Mesothelial cell of epicardium (in vitro differentiated cells): ENCODE measurements around the gene KDM4C. TPM values are rescaled to one million over a fixed set of nuclear protein-coding genes. Genes with fewer than 3 reads are reported as not detected.

Source experiments
- DNase-seq, 2 experiments: peaks; one replicate each; pipeline ENCODE4 v3.0.0; 2021; ENCODE audit warnings: low spot score in 2 of 2; ENCODE audit not compliant: unreplicated experiment in 2 of 2
- H3K27ac Mint-ChIP-seq: 2 replicates; pipeline ENCODE4 v1.8.0; 2021; ENCODE audit warnings: mixed read lengths
- H3K27me3 Mint-ChIP-seq: 2 replicates; pipeline ENCODE4 v1.8.0; 2021; ENCODE audit warnings: low read depth, mixed read lengths
- H3K36me3 Mint-ChIP-seq: 2 replicates; pipeline ENCODE4 v1.8.0; 2021; ENCODE audit warnings: mixed read lengths
- H3K4me1 Mint-ChIP-seq: 2 replicates; pipeline ENCODE4 v1.8.0; 2021; ENCODE audit warnings: mixed read lengths
- H3K4me3 Mint-ChIP-seq: 2 replicates; pipeline ENCODE4 v1.8.0; 2021; ENCODE audit warnings: mild to moderate bottlenecking, moderate library complexity, mixed read lengths
- H3K9me3 Mint-ChIP-seq: 2 replicates; pipeline ENCODE4 v1.8.0; 2021; ENCODE audit warnings: mixed read lengths
- total RNA-seq: library from RNA; stranded (reverse); gene quantifications from 3 replicates; pipeline ENCODE4 v1.2.1, GENCODE V29; 2021
- TF ChIP-seq, protein P1 (sequence below): fragments of 200-600 bp; sonication (generic); IDR thresholded peaks from one replicate; pipeline ENCODE4 v1.5.0; 2021; ENCODE audit warnings: antibody characterized with exemption; ENCODE audit not compliant: unreplicated experiment

KDM4C gene
- total RNA-seq, 1 donor from 2014 or later = 25.4 TPM

DNA sequence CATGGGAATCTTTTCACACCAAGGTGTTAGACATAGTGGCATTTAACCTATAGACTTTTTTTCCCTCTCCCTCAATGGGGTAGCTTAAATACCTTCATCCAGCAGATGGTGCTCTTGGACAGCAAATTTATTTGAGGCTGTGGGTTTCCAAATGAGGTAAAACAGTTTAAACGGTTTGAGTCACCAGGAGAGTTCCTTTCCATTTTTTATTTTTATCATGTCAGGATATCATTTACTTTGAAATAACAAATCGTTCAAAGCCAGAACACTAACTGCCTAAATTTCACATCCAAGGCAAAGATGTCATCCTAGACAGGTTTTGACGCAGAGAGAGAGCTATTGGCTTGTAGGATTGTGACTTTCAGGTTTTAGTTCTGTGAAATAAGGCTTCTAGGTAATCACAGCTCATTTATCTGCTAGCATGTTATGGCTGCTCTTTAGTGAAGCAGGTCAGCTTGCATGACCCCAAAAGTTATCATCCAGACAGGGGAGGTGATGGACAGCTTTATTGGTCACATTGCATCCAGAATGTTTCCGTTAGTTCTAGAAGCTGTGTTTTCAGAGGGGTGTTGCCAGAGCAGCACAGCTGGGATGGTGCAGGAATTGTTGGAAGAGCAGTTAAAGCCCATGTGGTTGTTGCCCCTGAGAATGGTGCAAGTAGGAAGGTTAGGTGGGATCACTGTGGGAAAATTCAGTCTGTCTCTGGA, 69.8 kb downstream of the KDM4C start:
- Mint-ChIP-seq H3K27ac (no peak overlapping the region), H3K4me3 (no peak overlapping the region), H3K27me3 (no peaks in the 10 kb centered on the region), H3K36me3 (peaks cover 10% of the 10 kb centered on the region), H3K4me1 (peaks cover 16% of the 10 kb centered on the region), H3K9me3 (no peaks in the 10 kb centered on the region)
- TF ChIP-seq, protein P1, sequence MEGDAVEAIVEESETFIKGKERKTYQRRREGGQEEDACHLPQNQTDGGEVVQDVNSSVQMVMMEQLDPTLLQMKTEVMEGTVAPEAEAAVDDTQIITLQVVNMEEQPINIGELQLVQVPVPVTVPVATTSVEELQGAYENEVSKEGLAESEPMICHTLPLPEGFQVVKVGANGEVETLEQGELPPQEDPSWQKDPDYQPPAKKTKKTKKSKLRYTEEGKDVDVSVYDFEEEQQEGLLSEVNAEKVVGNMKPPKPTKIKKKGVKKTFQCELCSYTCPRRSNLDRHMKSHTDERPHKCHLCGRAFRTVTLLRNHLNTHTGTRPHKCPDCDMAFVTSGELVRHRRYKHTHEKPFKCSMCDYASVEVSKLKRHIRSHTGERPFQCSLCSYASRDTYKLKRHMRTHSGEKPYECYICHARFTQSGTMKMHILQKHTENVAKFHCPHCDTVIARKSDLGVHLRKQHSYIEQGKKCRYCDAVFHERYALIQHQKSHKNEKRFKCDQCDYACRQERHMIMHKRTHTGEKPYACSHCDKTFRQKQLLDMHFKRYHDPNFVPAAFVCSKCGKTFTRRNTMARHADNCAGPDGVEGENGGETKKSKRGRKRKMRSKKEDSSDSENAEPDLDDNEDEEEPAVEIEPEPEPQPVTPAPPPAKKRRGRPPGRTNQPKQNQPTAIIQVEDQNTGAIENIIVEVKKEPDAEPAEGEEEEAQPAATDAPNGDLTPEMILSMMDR = peak; percentile 68
- DNase-seq = peak in 1 of 2 experiments; percentile 61

DNA sequence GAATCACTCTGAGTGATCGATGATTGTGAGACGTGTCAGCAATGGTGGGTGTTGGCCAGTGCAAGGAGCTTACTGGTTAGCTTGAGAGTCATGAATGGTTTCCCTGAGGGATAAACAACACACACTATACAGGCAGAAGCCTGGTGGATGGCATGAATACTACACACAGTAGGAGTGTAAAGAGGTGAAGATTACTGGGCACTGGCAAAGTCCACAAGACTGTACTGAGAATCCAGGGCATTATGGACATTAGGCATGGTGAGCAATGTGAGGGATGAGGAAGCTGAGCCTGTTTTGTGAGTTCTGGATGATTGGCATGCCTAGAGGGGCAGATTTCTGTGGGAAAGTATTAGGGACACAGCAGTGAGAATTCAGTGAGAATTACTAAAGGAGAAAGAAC, 71.3 kb downstream of the KDM4C start:
- H3K9me3 Mint-ChIP-seq = no peaks in the 10 kb centered on the region
- no peak overlapping the region for H3K4me3 Mint-ChIP-seq
- peaks cover 3% of the 10 kb centered on the region for H3K36me3 Mint-ChIP-seq
- no peak for DNase-seq
- TF ChIP-seq, protein P1 = peak; percentile 14
- H3K4me1 Mint-ChIP-seq = peaks cover 16% of the 10 kb centered on the region
- no peaks in the 10 kb centered on the region for H3K27me3 Mint-ChIP-seq
- no peak overlapping the region for H3K27ac Mint-ChIP-seq

DNA sequence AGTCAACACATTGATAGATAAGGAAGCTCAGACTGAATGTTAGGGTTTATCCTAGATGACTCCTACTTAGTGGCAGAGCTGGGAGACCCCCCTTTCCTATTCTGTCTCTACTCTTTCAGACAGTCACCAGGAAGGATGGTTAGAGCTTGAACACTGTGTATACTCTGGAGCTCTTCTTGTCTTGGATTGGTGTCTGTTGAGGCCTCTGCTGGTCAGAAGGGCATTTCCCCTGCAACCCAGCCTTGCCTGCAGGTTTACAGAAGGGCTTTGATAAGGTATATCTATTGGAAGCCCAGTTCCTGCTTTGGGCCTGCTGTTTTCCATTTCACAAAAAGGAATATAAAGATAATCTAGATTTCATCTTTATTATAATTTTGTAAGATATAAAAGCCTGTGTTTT, 71.8 kb downstream of the KDM4C start:
- Mint-ChIP-seq H3K9me3 (no peaks in the 10 kb centered on the region), H3K27ac (no peak overlapping the region)
- DNase-seq = no peak

DNA sequence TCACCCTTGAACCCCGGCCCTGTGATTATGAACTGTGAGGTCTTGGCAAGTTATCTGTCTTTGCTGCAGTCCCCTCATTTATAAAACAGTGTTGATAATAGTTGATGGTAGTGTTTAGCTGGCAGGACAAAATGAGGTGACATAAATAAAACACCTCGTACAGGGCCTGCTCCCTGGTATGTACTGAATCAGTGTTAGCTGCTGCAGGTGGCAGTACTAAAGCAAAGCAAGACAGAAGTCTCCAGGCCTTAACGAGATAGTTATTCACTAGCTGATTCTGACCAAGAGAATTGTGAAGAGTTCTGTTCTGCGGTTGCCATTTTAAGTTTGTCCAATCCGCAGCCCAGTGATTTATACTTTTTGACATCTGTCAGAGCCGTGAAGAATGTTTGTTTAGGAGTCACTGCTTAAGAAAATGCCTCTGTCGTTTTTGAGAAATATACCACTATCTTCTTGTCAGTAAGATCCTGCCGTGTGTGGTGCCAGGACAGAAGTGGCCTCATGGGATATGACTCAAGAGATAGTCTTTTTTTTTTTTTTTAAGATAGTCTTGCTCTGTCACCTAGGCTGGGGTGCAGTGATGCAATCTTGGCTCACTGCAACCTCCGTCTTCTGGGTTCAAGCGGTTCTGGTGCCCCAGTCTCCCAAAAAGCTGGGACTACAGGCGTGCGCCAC, 75.9 kb downstream of the KDM4C start:
- H3K27me3 Mint-ChIP-seq = no peaks in the 10 kb centered on the region
- H3K36me3 Mint-ChIP-seq = peaks cover 18% of the 10 kb centered on the region
- no peak overlapping the region for H3K4me3 Mint-ChIP-seq
- H3K4me1 Mint-ChIP-seq = peaks cover 12% of the 10 kb centered on the region
- TF ChIP-seq, protein P1 = no peak
- H3K9me3 Mint-ChIP-seq = peaks cover 8% of the 10 kb centered on the region
- no peak overlapping the region for H3K27ac Mint-ChIP-seq
- no peak for DNase-seq

More for the DNA sequence above, 71.8 kb downstream of the KDM4C start:
- H3K36me3 Mint-ChIP-seq = peaks cover 7% of the 10 kb centered on the region
- peaks cover 16% of the 10 kb centered on the region for H3K4me1 Mint-ChIP-seq
- no peak overlapping the region for H3K4me3 Mint-ChIP-seq
- TF ChIP-seq, protein P1 = no peak
- no peaks in the 10 kb centered on the region for H3K27me3 Mint-ChIP-seq

DNA sequence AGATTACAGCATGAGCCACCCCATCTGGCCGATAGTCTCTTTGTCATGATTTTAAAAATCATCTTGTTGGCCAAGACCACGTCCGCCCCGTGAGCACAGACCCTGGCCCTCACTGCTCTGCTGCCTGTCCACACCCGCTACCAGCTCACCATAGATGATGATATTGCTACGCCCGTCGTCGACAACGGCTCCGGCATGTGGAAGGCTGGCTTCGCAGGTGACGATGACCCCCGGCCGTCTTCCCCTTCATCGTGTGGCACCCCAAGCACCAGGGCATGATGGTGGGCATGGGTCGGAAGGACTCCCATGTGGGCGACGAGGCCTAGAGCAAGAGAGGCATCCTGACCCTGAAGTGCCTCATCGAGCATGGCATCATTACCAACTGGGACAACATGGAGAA, 76.5 kb downstream of the KDM4C start:
- H3K4me3 Mint-ChIP-seq = no peak overlapping the region

More for the DNA sequence above, 76.5 kb downstream of the KDM4C start:
- Mint-ChIP-seq H3K27me3 (no peaks in the 10 kb centered on the region), H3K4me1 (peaks cover 6% of the 10 kb centered on the region), H3K36me3 (peaks cover 18% of the 10 kb centered on the region), H3K9me3 (peaks cover 8% of the 10 kb centered on the region), H3K27ac (no peak overlapping the region)
- DNase-seq = no peak
- TF ChIP-seq, protein P1 = no peak
